ENCODE measurements around the gene HS1BP3. TPM values are rescaled to one million over a fixed set of nuclear protein-coding genes. Genes with fewer than 3 reads are reported as not detected.

The HS1BP3 gene
- total and polyA plus RNA-seq, 2 of the 13 experiments (the other 11 are each of a cell fraction or from before 2014, with no cell fraction given) = 15.2 to 22.0 TPM

GRCh38 chr2:20596973-20597859 lies 53.7 kb downstream of the HS1BP3 start (continued):
- TF ChIP-seq HNRNPH1 (optimal IDR thresholded peaks at IDR 0.05; ENCODE audit: low read depth, low read length) (peak; percentile 75), DR1 (CRISPR knock-in tag; IDR thresholded peaks at IDR 0.05) (no peak), ZNF12 (CRISPR knock-in tag; IDR thresholded peaks at IDR 0.05) (peak; percentile 66), KDM4B (CRISPR knock-in tag; IDR thresholded peaks at IDR 0.05) (peak; percentile 98), ZNF720 (CRISPR knock-in tag; IDR thresholded peaks at IDR 0.05) (no peak), BATF2 (CRISPR knock-in tag; IDR thresholded peaks at IDR 0.05) (no peak), ZNF7 (CRISPR knock-in tag; IDR thresholded peaks at IDR 0.05) (no peak), ELF3 (CRISPR knock-in tag; IDR thresholded peaks at IDR 0.05) (peak; percentile 99), MYNN (CRISPR knock-in tag; IDR thresholded peaks at IDR 0.05; ENCODE audit: low read depth) (peak; percentile 44), ZNF883 (CRISPR knock-in tag; IDR thresholded peaks at IDR 0.05; ENCODE audit: not compliant biosample characterization) (no peak), THAP9 (CRISPR knock-in tag; IDR thresholded peaks at IDR 0.05; ENCODE audit: borderline replicate concordance) (peak; percentile 74), ZNF768 (CRISPR knock-in tag; IDR thresholded peaks at IDR 0.05) (peak; percentile 35; the same call in 1 of the 2 replicates), ZBTB20 (CRISPR knock-in tag; IDR thresholded peaks at IDR 0.05; ENCODE audit: borderline replicate concordance, low read depth) (peak; percentile 96), ZFP82 (CRISPR knock-in tag; IDR thresholded peaks at IDR 0.05; ENCODE audit: borderline replicate concordance) (no peak), PHF21A (CRISPR knock-in tag; IDR thresholded peaks at IDR 0.05) (peak; percentile 99), SNRNP70 (IDR thresholded peaks at IDR 0.05; ENCODE audit: low read depth, low read length) (no peak), ZBTB26 (CRISPR knock-in tag; IDR thresholded peaks at IDR 0.05; ENCODE audit: borderline replicate concordance) (peak; percentile 72; the same call in 1 of the 2 replicates), HOXA9 (CRISPR knock-in tag; IDR thresholded peaks at IDR 0.05; ENCODE audit: borderline replicate concordance) (no peak), TMF1 (CRISPR knock-in tag; IDR thresholded peaks at IDR 0.05; ENCODE audit: low read depth) (0 out of 2 replicates have a peak, but pooled peaks have one; percentile 43), GABPA (IDR thresholded peaks at IDR 0.05; ENCODE audit: low read depth, low read length) (no peak), GABPA (CRISPR knock-in tag; IDR thresholded peaks at IDR 0.05; ENCODE audit: low read depth) (no peak), ZNF10 (CRISPR knock-in tag; IDR thresholded peaks at IDR 0.05; ENCODE audit: borderline replicate concordance, low read depth) (no peak), ELF1 (CRISPR knock-in tag; IDR thresholded peaks at IDR 0.05) (peak; percentile 93)
- TF ChIP-seq, protein P1, sequence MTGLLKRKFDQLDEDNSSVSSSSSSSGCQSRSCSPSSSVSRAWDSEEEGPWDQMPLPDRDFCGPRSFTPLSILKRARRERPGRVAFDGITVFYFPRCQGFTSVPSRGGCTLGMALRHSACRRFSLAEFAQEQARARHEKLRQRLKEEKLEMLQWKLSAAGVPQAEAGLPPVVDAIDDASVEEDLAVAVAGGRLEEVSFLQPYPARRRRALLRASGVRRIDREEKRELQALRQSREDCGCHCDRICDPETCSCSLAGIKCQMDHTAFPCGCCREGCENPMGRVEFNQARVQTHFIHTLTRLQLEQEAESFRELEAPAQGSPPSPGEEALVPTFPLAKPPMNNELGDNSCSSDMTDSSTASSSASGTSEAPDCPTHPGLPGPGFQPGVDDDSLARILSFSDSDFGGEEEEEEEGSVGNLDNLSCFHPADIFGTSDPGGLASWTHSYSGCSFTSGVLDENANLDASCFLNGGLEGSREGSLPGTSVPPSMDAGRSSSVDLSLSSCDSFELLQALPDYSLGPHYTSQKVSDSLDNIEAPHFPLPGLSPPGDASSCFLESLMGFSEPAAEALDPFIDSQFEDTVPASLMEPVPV (CRISPR knock-in tag; IDR thresholded peaks at IDR 0.05) = peak; percentile 93; the same call in 1 of the 2 replicates

Data from HepG2 (cell line).